ENCODE results near the gene IGF1. TPM values are rescaled to one million over a fixed set of nuclear protein-coding genes. Genes with fewer than 3 reads are reported as not detected.

IGF1 gene
- total RNA-seq, 4 donors from 2014 or later = 17.3 to 58.7 (median 43.1) TPM

GRCh38 chr12:102468261-102468915 lies 12.0 kb downstream of the IGF1 start:
- peaks cover 0 to 9% (median 0%) of the 10 kb centered on the region in 3 donors for H3K4me1 ChIP-seq
- no peak for TF ChIP-seq POLR2A (IDR thresholded peaks at IDR 0.05)
- no peak for TF ChIP-seq EP300 (IDR thresholded peaks at IDR 0.05)
- TF ChIP-seq POLR2AphosphoS5 (IDR thresholded peaks at IDR 0.05) = no peak
- no peak overlapping the region for H3K27ac ChIP-seq
- WGBS, 2 donors (ENCODE audit: low coverage in 1 of 2) = 43 to 61% methylated on average over 2 to 5 of the region's 5 CpGs
- ATAC-seq = no peak
- no peak overlapping the region for H3K4me3 ChIP-seq
- no peaks in the 10 kb centered on the region for H3K9me3 ChIP-seq
- no peaks in the 10 kb centered on the region for H3K27me3 ChIP-seq
- no peaks in the 10 kb centered on the region for H3K36me3 ChIP-seq

- Histone ChIP-seq H3K36me3 (no peaks in the 10 kb centered on the region), H3K4me3 (no peak overlapping the region), H3K27me3 (no peaks in the 10 kb centered on the region), H3K27ac (no peak overlapping the region), H3K9me3 (no peaks in the 10 kb centered on the region), H3K4me1 (peaks cover 0 to 9% (median 0%) of the 10 kb centered on the region in 3 donors)
- no peak for TF ChIP-seq POLR2A (IDR thresholded peaks at IDR 0.05)
- no peak for TF ChIP-seq EP300 (IDR thresholded peaks at IDR 0.05)
- TF ChIP-seq CTCF (IDR thresholded peaks at IDR 0.05) = no peak
- no peak for TF ChIP-seq POLR2AphosphoS5 (IDR thresholded peaks at IDR 0.05)
- no peak for ATAC-seq
- 79 to 80% methylated on average over 4 to 6 of the region's 9 CpGs for WGBS, 2 donors (ENCODE audit: low coverage in 1 of 2)
Observed at GRCh38 chr12:102465762-102466560, 14.4 kb downstream of the IGF1 start.

DNA sequence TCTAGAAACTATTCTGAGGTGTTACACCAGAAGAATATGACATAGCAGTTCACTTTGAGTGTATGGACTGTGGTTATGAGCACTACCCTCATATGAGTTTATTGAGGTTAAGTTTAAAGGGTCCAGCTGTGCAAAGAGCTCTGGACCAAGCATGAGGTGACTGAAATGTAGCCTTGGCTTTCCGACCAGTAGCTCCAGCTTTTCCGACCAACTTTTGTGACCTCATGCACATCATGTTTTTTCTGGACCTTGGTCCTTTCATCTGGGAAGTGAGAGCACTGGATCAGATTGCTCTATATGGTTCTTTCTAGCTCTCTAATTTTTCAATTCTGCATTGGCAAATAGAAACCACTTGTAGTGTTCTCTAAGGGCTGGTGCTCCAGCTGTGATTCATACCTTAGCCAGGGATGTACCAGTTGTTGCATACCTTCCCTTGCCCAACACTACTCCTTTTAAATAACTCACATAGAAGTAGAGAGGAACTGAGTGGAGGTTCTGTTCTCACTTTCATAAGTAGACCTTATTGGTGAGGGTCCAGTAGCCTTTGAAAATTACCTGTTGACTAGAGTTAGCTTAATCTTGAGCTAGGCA lies 16.6 kb downstream of the IGF1 start:
- H3K4me3 ChIP-seq = no peak overlapping the region
- no peaks in the 10 kb centered on the region for H3K9me3 ChIP-seq
- no peak for TF ChIP-seq EP300 (IDR thresholded peaks at IDR 0.05)
- TF ChIP-seq CTCF (IDR thresholded peaks at IDR 0.05) = no peak
- TF ChIP-seq POLR2AphosphoS5 (IDR thresholded peaks at IDR 0.05) = no peak
- no peak for TF ChIP-seq POLR2A (IDR thresholded peaks at IDR 0.05)
- H3K36me3 ChIP-seq = no peaks in the 10 kb centered on the region
- ATAC-seq = peak; percentile 16
- peaks cover 0 to 8% (median 0%) of the 10 kb centered on the region in 3 donors for H3K4me1 ChIP-seq
- H3K27me3 ChIP-seq = no peaks in the 10 kb centered on the region
- no peak overlapping the region for H3K27ac ChIP-seq
- 64 to 80% methylated on average over 2 of the region's 2 CpGs for whole genome bisulfite sequencing, 2 donors (ENCODE audit: low coverage in 1 of 2)

DNA sequence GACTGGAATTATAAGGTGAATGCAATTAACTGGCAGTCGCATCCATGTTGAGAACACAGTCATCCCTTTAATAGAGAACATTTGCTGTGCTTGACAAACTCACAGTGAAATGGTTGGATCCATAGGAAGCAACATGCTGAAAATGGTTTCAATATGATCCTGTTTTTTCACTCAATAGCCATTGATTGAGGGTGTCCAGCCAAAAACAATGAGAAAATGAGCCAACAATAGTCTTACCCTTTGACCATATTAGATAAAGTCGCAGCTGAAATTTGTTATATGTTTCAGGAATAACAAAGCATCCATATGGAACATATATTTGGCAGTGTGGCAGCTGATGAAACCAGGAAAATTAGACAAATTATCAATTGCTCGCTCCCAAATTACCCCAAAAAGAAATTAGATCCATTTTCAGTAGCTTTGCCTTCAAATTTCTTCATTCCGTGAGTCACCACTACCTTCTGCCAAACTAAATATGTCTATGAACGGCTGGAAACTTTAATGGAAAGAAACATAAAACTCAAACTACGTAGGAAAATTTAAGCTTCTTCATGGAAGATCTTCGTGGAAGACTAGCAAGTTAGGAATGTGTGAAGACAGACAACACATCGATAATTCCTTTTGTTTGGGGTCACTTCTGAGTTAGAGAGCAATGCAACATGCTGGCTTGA lies 17.4 kb downstream of the IGF1 start:
- no peak overlapping the region for H3K4me3 ChIP-seq
- no peaks in the 10 kb centered on the region for H3K36me3 ChIP-seq
- no peak overlapping the region for H3K27ac ChIP-seq
- H3K27me3 ChIP-seq = no peaks in the 10 kb centered on the region
- 63 to 82% methylated on average over 8 of the region's 8 CpGs for WGBS, 2 donors (ENCODE audit: low coverage in 1 of 2)
- TF ChIP-seq EP300 (IDR thresholded peaks at IDR 0.05) (no peak), POLR2A (IDR thresholded peaks at IDR 0.05) (no peak)
- H3K9me3 ChIP-seq = no peaks in the 10 kb centered on the region
- no peaks in the 10 kb centered on the region for H3K4me1 ChIP-seq
- no peak for ATAC-seq

- no peaks in the 10 kb centered on the region for H3K4me1 ChIP-seq
- 89 to 100% methylated on average over 1 of the region's 1 CpG for WGBS, 2 donors (ENCODE audit: low coverage in 1 of 2)
- no peak for ATAC-seq
- no peak overlapping the region for H3K4me3 ChIP-seq
- H3K27ac ChIP-seq = no peak overlapping the region
- H3K27me3 ChIP-seq = no peaks in the 10 kb centered on the region
- H3K9me3 ChIP-seq = no peaks in the 10 kb centered on the region
- no peak for TF ChIP-seq EP300 (IDR thresholded peaks at IDR 0.05)
- no peak for TF ChIP-seq POLR2AphosphoS5 (IDR thresholded peaks at IDR 0.05)
- no peaks in the 10 kb centered on the region for H3K36me3 ChIP-seq
Observed at GRCh38 chr12:102462386-102462785, 18.0 kb downstream of the IGF1 start.

DNA sequence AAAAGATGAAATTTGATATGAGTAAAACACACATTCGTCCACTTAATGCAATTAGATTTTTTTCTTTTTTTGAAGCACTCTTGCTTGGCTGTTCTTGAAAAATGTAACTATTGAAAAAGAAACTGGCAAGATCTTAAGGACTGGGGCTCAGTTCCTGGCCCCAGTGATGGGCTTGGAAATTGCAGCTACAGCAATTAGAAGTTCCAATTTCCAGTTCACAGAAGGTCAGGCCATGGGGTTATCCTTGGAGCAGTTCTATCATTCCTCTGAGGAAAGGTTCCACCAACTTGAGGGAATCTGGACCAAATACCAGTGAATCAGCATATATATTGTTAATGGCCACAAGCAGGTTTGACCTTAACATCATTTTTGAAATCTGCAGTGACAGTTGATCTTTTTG lies 18.9 kb downstream of the IGF1 start:
- no peaks in the 10 kb centered on the region for H3K27me3 ChIP-seq
- 53 to 82% methylated on average over 1 of the region's 1 CpG for WGBS, 2 donors (ENCODE audit: low coverage in 1 of 2)
- H3K4me1 ChIP-seq = no peaks in the 10 kb centered on the region
- no peak overlapping the region for H3K4me3 ChIP-seq
- no peaks in the 10 kb centered on the region for H3K9me3 ChIP-seq
- no peak overlapping the region for H3K27ac ChIP-seq
- no peak for ATAC-seq
- no peaks in the 10 kb centered on the region for H3K36me3 ChIP-seq
- no peak for TF ChIP-seq CTCF (IDR thresholded peaks at IDR 0.05)
- TF ChIP-seq POLR2AphosphoS5 (IDR thresholded peaks at IDR 0.05) = no peak
- TF ChIP-seq EP300 (IDR thresholded peaks at IDR 0.05) = no peak
- TF ChIP-seq POLR2A (IDR thresholded peaks at IDR 0.05) = no peak
